SK-N-SH treated with all-trans-retinoic acid at 6 μM for 48 hours (cell line): ENCODE results near the gene FGF14.

ENCODE experiments used
- ARNTL ChIP-seq: fragments of 450-650 bp; formaldehyde crosslinking; IDR thresholded peaks from 2 replicates; pipeline ENCODE4 v1.5.0; 2020; ENCODE audit warnings: low read depth, mild to moderate bottlenecking, moderate library complexity, borderline replicate concordance
- BACH2 ChIP-seq: fragments of 250-450 bp; sonication (Bioruptor Pico); IDR thresholded peaks from 2 replicates; pipeline ENCODE4 v1.9.0; 2021; ENCODE audit warnings: mild to moderate bottlenecking, borderline replicate concordance
- CSDC2 ChIP-seq: fragments of 250-450 bp; sonication (Bioruptor Pico); IDR thresholded peaks from 2 replicates; pipeline ENCODE4 v1.5.0; 2020; ENCODE audit warnings: mild to moderate bottlenecking, moderate library complexity
- ISL1 ChIP-seq: fragments of 250-450 bp; sonication (Bioruptor Pico); IDR thresholded peaks from 2 replicates; pipeline ENCODE4 v2.1.2; 2022; ENCODE audit warnings: mild to moderate bottlenecking, moderate library complexity
- OSR1 ChIP-seq: fragments of 250-450 bp; sonication (Bioruptor Pico); IDR thresholded peaks from 2 replicates; pipeline ENCODE4 v1.8.0; 2022; ENCODE audit warnings: moderate library complexity, mild to moderate bottlenecking, inconsistent platforms
- PPARA ChIP-seq: fragments of 250-450 bp; sonication (Bioruptor Pico); IDR thresholded peaks from 2 replicates; pipeline ENCODE4 v1.5.0; 2020; ENCODE audit warnings: mild to moderate bottlenecking, borderline replicate concordance
- ZC3H10 ChIP-seq: fragments of 250-450 bp; sonication (Bioruptor Pico); IDR thresholded peaks from 2 replicates; pipeline ENCODE4 v1.5.1; 2021; ENCODE audit warnings: mild to moderate bottlenecking, moderate library complexity
- ZFP3 ChIP-seq: fragments of 250-450 bp; sonication (Bioruptor Pico); IDR thresholded peaks from 2 replicates; pipeline ENCODE4 v1.5.0; 2020; ENCODE audit warnings: mild to moderate bottlenecking, moderate library complexity
- ZFP30 ChIP-seq: fragments of 450-650 bp; formaldehyde crosslinking; IDR thresholded peaks from 2 replicates; pipeline ENCODE4 v1.5.0; 2022; ENCODE audit warnings: mild to moderate bottlenecking, moderate library complexity
- ZNF70 ChIP-seq: fragments of 450-650 bp; formaldehyde crosslinking; IDR thresholded peaks from 2 replicates; pipeline ENCODE4 v1.5.0; 2020; ENCODE audit warnings: mild to moderate bottlenecking, moderate library complexity
- TF ChIP-seq, protein P1 (sequence below): fragments of 250-450 bp; sonication (Bioruptor Pico); IDR thresholded peaks from 2 replicates; pipeline ENCODE4 v1.5.1; 2020; ENCODE audit warnings: low read depth, mild to moderate bottlenecking, moderate library complexity
- TF ChIP-seq, protein P2 (sequence below): fragments of 250-450 bp; sonication (Bioruptor Pico); IDR thresholded peaks from 2 replicates; pipeline ENCODE4 v1.8.0; 2020; ENCODE audit warnings: mild to moderate bottlenecking, moderate library complexity, borderline replicate concordance

DNA sequence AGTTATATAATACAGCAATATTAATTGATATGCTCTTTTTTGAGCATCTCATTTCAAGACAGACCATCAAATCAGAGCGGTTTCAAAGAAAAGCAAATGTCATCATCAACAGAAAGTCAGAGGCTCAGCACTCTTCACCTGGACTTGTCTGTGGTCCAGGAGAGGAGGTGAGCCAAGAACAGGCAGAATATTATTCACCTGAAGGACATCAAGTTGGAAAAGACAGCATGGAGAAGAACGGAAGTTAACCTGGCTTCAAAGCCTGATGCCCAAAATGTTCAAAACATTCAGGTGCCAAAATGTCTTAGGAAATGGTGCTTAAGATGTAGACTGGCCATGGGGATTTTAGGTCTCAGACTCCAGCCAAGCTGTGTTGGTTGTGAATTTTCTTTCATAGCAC lies 40.7 kb downstream of the FGF14 start:
- TF ChIP-seq ZFP30 (no peak), ZFP3 (no peak), OSR1 (no peak), ZNF70 (CRISPR knock-in tag) (no peak), ARNTL (no peak), BACH2 (CRISPR knock-in tag) (no peak), ZC3H10 (CRISPR knock-in tag) (no peak), PPARA (no peak), ISL1 (no peak), CSDC2 (CRISPR knock-in tag) (no peak)
- TF ChIP-seq, protein P1, sequence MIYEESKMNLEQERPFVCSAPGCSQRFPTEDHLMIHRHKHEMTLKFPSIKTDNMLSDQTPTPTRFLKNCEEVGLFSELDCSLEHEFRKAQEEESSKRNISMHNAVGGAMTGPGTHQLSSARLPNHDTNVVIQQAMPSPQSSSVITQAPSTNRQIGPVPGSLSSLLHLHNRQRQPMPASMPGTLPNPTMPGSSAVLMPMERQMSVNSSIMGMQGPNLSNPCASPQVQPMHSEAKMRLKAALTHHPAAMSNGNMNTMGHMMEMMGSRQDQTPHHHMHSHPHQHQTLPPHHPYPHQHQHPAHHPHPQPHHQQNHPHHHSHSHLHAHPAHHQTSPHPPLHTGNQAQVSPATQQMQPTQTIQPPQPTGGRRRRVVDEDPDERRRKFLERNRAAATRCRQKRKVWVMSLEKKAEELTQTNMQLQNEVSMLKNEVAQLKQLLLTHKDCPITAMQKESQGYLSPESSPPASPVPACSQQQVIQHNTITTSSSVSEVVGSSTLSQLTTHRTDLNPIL: no peak
- TF ChIP-seq, protein P2, sequence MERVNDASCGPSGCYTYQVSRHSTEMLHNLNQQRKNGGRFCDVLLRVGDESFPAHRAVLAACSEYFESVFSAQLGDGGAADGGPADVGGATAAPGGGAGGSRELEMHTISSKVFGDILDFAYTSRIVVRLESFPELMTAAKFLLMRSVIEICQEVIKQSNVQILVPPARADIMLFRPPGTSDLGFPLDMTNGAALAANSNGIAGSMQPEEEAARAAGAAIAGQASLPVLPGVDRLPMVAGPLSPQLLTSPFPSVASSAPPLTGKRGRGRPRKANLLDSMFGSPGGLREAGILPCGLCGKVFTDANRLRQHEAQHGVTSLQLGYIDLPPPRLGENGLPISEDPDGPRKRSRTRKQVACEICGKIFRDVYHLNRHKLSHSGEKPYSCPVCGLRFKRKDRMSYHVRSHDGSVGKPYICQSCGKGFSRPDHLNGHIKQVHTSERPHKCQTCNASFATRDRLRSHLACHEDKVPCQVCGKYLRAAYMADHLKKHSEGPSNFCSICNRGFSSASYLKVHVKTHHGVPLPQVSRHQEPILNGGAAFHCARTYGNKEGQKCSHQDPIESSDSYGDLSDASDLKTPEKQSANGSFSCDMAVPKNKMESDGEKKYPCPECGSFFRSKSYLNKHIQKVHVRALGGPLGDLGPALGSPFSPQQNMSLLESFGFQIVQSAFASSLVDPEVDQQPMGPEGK (CRISPR knock-in tag): no peak
